HS-27A (cell line): ENCODE results near the gene HIVEP3.

Experiments used
- DNase-seq: peaks from one replicate; pipeline ENCODE4 v3.0.0-alpha.2; 2012; ENCODE audit warnings: low read depth, missing footprints

Gene HIVEP3

DNA sequence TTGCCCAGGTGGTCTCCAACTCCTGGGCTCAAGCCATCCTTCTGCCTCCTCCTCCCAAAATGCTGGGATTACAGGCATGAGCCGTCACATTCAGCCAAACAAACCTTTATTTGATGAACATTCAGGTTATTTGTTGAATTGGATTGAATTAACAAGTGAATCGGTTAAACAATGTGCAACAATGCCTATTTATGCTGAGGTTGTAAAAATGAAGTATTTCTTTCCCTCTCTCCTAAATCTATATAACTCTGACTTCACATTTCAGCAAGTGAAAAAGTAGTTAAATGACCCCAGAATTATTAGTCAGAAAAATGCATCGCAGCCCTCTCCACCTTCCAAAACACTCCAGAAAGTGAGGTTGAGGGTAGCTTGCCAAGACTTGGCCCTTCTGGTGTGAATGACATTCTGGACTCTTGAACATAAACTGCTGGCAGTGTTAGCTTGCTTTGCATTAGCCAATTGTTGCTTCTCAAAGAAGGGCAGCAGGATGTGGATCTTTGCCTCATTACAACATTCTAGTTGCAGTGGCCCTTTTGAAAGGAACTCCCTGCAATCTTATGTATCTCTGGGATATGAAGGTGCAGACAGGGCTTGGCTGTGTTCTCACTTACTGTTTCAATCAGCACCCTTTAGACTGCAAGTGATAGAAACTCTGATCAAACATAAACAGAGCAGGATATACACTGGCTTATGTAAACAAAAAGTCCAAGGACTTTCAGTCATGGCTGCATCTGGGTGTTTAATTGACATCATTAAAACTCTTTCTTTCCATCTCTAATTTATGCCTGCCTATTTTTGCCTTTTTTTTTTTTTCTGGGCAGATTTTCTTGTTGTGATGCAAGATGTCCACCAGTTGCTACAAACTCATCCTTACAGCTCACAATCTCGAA lies 456.7 kb downstream of the HIVEP3 start:
- DNase-seq: no peak

DNA sequence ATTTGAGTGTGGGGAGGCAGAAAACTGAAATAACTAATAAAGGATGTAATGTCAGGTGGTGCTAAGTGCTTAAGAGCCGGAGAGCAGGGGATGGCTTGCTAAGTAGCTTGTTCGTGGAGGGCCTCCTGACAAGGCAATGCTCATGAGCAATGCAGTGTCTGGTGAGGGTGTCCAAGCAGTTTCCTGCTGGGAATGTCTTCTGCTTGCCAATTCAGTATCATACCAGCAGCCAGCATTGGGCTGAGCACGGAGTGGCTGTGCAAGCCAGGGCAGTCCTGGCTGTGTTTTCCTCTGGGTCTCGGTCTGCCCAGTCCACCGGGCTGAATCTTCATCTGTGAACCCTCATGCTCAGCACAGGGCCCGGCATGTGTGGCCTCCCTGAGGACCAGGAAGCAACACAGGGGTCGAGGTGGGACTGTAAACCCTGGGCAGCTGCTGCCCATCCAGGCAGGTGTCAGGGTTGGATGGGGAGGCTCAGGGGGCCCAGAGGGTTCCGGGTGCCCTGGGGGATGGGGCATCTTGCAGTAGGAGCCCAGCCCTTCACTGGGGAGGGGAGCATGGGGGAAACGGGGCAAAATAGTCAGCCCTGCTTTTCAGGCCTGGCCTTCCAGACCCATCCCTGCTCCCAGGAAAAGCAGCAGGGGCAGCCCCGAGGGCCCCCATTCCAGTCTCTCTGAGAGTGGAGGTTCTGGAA lies 461.7 kb downstream of the HIVEP3 start:
- no peak for DNase-seq
